Uterus (tissue), 2 donors: ENCODE results near the gene IL1RL1.

Experiments
- CTCF ChIP-seq, 4 experiments: fragments of 200-600 bp in 2 of 4; fragments of 450-650 bp in 2 of 4; sonication (generic) in 2 of 4; IDR thresholded peaks; one replicate each; pipeline ENCODE4 v1.5.1; 2016 to 2019; ENCODE audit warnings: antibody characterized with exemption in 4 of 4, mild to moderate bottlenecking in 2 of 4, moderate library complexity in 1 of 4
- POLR2A ChIP-seq, 2 donors: fragments of 450-650 bp; IDR thresholded peaks; one replicate each; pipeline ENCODE4 v1.6.1; 2016; ENCODE audit warnings: antibody characterized with exemption in 2 of 2, mild to moderate bottlenecking in 1 of 2, moderate library complexity in 1 of 2

GRCh38 chr2:102396012-102396411 lies 84.6 kb downstream of the IL1RL1 start:
- no peak for TF ChIP-seq POLR2A (IDR thresholded peaks at IDR 0.05)
- TF ChIP-seq CTCF (IDR thresholded peaks at IDR 0.05) = no peak
